Mononuclear cell (primary cell): ENCODE results near the gene ZNF512. TPM values are rescaled to one million over a fixed set of nuclear protein-coding genes. Genes with fewer than 3 reads are reported as not detected.
"Not testable (repeated sequence)": the region's sequence is repeated elsewhere in the genome, so short reads cannot be mapped to it uniquely, and the experiment has no call there.

Source experiments
- H3K27me3 ChIP-seq: 2 replicates; pipeline ENCODE4 v1.6.0; 2011; ENCODE audit warnings: low read length, control low read depth; ENCODE audit not compliant: insufficient read depth
- H3K4me1 ChIP-seq: 2 replicates; pipeline ENCODE4 v1.5.1; 2011; ENCODE audit warnings: mild to moderate bottlenecking, low read length, control low read depth; ENCODE audit not compliant: insufficient read depth
- H3K4me3 ChIP-seq: 2 replicates; pipeline ENCODE4 v1.5.1; 2011; ENCODE audit warnings: mild to moderate bottlenecking, low read length, moderate library complexity
- H3K9me3 ChIP-seq: 2 replicates; pipeline ENCODE4 v1.5.1; 2011; ENCODE audit warnings: low read depth, mild to moderate bottlenecking, control low read depth, low read length
- total RNA-seq: library from RNA; depleted of rRNA; stranded (reverse); fragments of >200 nt; gene quantifications from one replicate; pipeline ENCODE4 v1.2.3, GENCODE V29; 2012

The ZNF512 gene, protein sequence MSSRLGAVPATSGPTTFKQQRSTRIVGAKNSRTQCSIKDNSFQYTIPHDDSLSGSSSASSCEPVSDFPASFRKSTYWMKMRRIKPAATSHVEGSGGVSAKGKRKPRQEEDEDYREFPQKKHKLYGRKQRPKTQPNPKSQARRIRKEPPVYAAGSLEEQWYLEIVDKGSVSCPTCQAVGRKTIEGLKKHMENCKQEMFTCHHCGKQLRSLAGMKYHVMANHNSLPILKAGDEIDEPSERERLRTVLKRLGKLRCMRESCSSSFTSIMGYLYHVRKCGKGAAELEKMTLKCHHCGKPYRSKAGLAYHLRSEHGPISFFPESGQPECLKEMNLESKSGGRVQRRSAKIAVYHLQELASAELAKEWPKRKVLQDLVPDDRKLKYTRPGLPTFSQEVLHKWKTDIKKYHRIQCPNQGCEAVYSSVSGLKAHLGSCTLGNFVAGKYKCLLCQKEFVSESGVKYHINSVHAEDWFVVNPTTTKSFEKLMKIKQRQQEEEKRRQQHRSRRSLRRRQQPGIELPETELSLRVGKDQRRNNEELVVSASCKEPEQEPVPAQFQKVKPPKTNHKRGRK
- 12.8 TPM for total RNA-seq

DNA sequence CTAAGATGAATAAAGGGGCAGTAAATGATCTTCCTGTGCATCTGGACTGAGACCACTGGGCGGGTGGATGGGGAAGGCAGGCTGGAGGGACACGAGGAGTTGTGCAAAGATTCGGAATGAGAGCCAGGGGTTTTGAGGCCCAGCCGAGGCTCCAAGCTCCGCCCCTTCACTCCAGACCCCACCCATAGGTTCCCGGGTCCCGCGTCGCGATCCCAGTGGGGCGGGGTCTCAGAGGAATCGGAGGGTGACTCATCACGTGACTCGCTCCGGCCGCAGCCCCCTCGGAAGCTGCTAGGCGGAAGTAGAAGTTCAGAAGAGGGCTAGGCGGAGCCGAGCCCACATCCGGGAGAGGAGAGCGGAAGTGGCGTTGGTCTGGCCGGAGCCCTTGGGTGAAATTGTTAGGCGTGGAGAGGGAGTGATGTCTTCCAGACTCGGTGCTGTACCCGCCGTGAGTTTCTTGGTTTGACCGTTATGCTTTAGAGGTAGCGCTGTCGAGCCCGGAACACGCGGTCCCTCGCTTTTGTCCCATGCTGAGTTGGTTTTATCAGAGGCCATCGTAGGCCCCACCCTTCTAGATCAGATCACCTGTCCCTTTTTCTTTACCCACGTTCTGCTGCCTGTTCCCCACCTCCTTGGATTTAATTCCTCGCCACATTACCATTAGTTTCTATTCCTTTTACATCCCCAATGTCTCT is at the start of gene ZNF512:
Gene ZNF512, plus strand, starts transcription at position 348 of the 695 bp plus-strand sequence. Its CDS starts 71 bp downstream, at position 419.
- Histone ChIP-seq H3K27me3 (no peaks in the 10 kb centered on the region), H3K9me3 (no peaks in the 10 kb centered on the region), H3K4me3 (peak within 1 kb of the TSS; percentile 56), H3K4me1 (peaks cover 31% of the 10 kb centered on the region)

DNA sequence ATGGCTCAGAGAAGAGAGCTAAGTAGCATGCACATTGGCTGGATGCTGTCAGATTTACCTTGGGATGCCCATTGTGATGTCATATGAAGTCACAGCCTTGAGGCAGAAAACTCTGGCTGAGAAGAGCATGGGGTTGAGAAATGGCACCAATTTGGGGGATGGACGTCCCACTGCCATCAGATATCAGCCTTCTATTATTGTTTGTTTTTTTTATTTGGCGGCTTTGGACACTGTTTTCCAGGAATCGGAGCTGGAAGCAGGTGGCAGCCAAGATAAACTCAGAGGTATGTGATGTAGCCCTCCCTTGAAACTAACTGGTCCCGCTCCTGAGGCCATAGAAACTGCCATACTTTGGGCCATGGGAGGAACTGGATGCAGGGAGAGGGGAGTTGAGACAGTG is 45.6 kb upstream of the ZNF512 start:
- H3K9me3 ChIP-seq: no peaks in the 10 kb centered on the region
- no peaks in the 10 kb centered on the region for H3K4me1 ChIP-seq
- no peak overlapping the region for H3K4me3 ChIP-seq
- peaks cover 2% of the 10 kb centered on the region for H3K27me3 ChIP-seq

DNA sequence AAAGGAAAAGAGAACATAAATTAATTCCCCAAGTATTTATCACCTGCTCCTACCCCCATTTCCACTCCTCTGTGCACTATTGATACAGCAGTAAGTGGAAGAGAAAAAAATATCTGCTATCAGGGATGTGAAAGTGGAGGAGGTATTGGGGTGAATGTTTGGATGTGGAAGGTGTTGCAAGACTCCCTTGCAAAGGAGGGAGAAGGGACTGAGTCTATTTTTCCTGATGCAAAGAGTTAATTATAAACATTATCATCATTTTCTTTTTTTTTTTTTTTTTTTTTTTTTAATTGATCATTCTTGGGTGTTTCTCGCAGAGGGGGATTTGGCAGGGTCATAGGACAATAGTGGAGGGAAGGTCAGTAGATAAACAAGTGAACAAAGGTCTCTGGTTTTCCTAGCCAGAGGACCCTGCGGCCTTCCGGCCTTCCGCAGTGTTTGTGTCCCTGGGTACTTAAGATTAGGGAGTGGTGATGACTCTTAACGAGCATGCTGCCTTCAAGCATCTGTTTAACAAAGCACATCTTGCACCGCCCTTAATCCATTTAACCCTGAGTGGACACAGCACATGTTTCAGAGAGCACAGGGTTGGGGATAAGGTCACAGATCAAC is 43.9 kb upstream of the ZNF512 start:
- not testable (repeated sequence) for H3K4me3 ChIP-seq, H3K9me3 ChIP-seq, H3K27me3 ChIP-seq, H3K4me1 ChIP-seq

DNA sequence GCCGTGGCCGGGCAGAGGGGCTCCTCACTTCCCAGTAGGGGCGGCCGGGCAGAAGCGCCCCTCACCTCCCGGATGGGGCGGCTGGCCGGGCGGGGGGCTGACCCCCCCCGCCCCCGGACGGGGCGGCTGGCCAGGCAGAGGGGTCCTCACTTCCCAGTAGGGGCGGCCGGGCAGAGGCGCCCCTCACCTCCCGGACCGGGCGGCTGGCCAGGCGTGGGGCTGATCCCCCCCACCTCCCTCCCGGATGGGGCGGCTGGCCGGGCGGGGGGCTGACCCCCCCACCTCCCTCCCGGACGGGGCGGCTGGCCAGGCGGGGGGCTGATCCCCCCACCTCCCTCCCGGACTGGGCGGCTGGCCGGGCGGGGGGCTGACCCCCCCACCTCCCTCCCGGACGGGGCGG is 43.2 kb upstream of the ZNF512 start:
- H3K4me1 ChIP-seq, H3K9me3 ChIP-seq, H3K4me3 ChIP-seq, H3K27me3 ChIP-seq: not testable (repeated sequence)

DNA sequence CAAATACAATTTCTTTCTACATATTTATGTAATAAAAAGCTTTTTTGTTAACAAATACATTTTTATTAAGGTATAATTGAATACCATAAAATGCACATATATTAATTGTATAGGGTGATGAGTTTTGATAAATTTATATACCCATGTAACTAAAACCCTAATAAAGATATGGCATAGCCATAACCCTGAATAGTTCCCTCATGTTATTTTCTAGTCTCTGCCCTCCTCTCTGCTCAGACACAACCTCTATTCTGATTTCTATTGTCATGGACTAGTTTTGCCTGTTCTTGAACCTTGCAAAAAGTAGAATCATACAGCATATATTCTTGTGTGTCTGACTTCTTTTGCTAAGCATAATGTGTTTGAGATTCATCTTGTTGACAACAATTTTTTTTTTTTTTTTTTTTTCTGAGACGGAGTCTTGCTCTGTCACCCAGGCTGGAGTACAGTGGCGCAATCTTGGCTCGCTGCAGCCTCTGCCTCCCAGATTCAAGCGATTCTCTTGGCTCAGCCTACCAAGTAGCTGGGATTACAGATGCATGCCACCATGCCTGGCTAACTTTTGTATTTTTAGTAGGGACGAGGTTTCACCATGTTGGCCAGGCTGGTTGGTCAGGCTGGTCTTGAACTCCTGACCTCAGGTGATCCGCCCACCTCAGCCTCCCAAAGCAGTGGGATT is 38.6 kb upstream of the ZNF512 start:
- Histone ChIP-seq H3K9me3 (no peaks in the 10 kb centered on the region), H3K4me3 (no peak overlapping the region), H3K27me3 (no peaks in the 10 kb centered on the region), H3K4me1 (no peaks in the 10 kb centered on the region)

DNA sequence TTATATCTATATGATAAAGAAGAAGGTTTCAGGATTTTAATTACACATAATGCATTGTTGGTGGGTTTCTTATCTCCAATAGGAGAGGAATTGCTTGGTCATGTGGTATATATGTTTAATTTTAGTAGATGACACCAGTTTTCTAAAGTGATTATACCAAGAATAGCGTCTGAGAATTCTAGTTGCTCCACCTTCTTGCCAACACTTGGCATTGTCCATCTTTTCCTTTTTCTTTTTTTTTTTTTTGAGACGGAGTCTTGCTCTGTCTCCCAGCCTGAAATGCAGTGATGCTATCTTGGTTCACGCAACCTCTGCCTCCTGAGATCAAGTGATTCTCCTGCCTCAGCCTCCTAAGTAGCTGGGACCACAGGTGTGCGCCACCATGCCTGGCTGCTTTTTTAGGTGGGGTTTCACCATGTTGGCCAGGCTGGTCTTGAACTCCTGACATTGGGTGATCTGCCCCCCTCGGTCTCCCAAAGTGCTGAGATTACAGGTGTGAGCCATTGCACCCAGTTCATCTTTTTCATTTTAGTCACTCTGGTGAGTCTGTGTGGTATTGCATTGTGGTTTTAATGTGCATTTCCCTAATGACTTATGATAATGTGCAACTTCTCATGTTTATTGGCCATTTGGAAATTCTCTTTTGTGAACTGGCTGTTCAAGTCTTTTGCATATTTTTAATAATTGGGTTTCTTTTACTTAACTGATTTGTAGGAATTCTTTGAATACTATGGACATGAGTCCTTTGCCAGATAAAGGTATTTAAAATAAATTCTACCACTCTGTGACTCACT is 37.3 kb upstream of the ZNF512 start:
- Histone ChIP-seq H3K4me1 (no peaks in the 10 kb centered on the region), H3K9me3 (no peaks in the 10 kb centered on the region), H3K27me3 (no peaks in the 10 kb centered on the region), H3K4me3 (no peak overlapping the region)

DNA sequence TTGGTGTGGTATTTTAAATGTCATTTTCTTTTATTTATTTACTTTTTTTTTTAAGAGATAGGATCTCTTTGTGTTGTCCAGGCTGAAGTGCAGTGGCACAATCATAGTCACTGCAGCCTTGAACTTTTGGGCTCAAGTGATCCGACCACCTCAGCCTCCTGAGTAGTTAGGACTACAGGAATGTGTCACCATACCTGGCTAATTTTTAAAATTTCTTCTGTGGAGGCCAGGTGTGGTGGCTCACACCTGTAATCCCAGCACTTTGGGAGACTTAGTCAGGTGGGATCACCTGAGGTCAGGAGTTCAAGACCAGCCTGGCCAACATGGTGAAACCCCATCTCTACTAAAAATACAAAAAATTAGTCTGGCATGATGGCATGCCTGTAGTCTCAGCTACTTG is 33.5 kb upstream of the ZNF512 start:
- Histone ChIP-seq H3K4me3 (no peak overlapping the region), H3K4me1 (no peaks in the 10 kb centered on the region), H3K27me3 (no peaks in the 10 kb centered on the region), H3K9me3 (no peaks in the 10 kb centered on the region)

DNA sequence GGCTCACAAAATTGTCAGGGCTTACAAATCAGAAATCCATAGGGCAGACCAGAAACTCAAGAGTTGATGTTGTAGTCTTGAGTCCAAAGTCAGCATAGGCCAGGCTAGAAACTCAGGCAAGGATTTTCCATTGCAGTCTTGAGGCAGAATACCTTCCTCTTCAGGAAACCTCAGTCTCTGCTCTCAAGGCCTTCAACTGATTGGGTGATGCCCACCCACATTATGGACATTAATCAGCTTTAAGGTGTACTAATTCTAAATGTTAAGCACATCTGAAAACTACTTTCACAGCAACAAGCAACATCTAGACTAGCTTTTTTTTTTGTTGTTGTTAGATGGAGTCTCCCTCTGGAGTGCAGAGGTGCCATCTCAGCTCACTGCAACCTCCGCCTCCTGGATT is 31.3 kb upstream of the ZNF512 start:
- Histone ChIP-seq H3K9me3 (no peaks in the 10 kb centered on the region), H3K27me3 (no peaks in the 10 kb centered on the region), H3K4me3 (no peak overlapping the region), H3K4me1 (no peaks in the 10 kb centered on the region)

DNA sequence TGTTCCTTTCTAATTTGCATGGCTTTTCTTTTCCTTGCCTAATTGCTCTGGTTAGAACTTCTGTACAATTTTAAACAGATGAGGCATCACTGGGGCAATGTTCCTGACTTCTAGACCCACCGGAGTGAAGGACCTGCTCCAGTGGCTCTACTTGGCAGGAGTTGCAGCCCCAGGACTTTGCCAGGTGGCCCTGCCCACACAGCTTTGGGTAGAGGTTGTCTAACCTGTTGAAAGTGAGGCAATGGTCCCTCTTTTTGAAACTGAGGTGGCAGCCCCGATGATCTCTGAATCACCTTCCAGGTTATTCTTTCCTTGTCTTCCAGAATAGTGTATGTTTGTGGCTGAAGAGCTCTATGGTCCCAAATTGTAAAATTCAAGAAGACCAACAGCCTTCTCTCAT is 29.9 kb upstream of the ZNF512 start:
- no peaks in the 10 kb centered on the region for H3K9me3 ChIP-seq
- H3K4me3 ChIP-seq: no peak overlapping the region
- H3K27me3 ChIP-seq: no peaks in the 10 kb centered on the region
- H3K4me1 ChIP-seq: no peaks in the 10 kb centered on the region

DNA sequence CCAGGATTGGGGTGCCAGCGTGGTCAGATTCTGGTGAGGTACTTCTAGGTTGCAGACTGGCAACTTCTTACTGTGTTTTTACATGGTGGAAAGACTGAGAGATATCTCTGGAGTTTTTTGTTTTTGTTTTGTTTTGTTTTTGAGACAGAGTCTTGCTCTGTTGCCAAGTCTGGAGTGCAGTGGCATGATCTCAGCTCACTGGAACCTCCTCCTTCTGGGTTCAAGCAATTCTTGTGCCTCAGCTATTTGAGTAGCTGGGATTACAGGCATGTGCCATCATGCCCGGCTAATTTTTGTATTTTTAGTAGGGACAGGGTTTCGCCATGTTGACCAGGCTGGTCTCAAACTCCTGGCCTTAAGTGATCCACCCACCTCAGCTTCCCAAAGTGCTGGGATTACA is 28.4 kb upstream of the ZNF512 start:
- H3K4me3 ChIP-seq, H3K4me1 ChIP-seq, H3K27me3 ChIP-seq, H3K9me3 ChIP-seq: not testable (repeated sequence)

DNA sequence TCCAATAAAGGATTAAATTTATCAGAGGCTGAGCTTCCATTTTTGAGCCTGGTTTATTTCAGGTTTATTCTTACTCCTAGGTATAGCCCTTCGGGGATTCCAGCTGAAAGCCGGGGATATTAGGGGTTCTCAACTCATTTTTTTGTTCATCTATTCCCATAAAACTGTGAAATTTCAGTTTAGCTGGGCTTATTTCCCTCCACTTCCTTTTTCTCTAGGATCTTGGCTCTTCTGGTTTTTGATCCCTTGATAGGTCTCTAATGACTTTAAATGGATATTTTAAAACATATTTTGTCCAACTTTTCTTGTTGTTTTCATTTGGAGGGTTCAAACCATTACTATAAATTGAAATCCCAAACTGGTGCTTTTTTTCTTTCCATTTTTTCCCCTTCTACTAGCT is 23.6 kb upstream of the ZNF512 start:
- Histone ChIP-seq H3K4me3 (no peak overlapping the region), H3K9me3 (no peaks in the 10 kb centered on the region), H3K27me3 (peaks cover 1% of the 10 kb centered on the region), H3K4me1 (no peaks in the 10 kb centered on the region)

DNA sequence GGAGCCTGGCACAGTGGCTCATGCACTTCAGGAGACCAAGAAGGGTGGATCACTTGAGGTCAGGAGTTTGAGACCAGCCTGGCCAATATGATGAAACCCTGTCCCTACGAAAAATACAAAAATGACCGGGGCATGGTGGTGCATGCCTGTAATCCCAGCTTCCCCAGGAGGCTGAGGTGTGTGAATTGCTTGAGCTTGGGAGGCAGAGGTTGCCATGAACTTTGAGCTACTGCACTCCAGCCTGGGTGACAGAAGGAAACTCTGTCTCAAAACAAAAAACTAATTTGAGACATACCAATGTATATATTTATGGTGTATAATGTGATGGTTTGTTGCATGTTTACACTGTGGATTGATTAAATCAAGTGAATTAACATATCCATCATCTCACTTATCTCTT is 21.8 kb upstream of the ZNF512 start:
- Histone ChIP-seq H3K4me3 (no peak overlapping the region), H3K4me1 (no peaks in the 10 kb centered on the region), H3K27me3 (peaks cover 10% of the 10 kb centered on the region), H3K9me3 (no peaks in the 10 kb centered on the region)

DNA sequence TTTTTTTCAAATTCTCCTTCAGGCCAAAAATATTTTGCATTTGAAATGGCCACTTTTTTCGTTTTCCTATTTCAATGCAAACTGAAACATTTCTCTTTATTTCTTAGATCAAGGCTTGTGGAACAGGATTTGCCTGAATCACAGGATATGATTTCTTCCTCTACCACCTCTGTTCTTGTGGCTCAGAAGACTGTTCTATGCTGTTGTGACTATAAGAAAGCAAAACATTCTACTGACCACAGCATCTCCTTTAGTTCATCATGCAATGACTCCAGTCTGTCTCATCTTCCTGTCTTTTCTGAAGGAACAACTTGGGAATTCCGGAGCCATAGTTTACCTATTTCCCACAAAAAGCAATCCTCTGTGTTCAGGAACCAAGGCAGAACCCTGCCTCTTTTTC is 16.2 kb upstream of the ZNF512 start:
- no peak overlapping the region for H3K4me3 ChIP-seq
- H3K27me3 ChIP-seq: peaks cover 38% of the 10 kb centered on the region
- H3K9me3 ChIP-seq: no peaks in the 10 kb centered on the region
- peaks cover 3% of the 10 kb centered on the region for H3K4me1 ChIP-seq

DNA sequence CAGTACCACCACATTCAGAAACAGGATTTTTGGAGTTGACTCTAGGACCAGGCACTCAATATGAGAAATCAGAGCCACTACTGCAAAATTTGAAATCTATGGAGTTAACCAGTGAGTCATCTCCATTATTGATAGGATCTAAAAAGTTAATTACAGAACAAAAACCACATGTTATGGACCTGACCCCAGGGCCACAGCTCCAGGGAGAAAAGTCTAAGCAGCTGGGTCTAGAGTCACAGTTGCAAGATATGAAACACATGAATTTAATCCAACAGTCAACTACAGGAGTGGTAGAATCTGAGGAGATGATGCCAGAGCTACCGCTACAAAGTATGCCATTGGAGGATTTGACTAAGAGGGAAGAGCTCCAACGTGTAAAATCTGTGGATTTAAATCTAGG is 13.4 kb upstream of the ZNF512 start:
- Histone ChIP-seq H3K4me3 (no peak overlapping the region), H3K27me3 (peaks cover 36% of the 10 kb centered on the region), H3K4me1 (peaks cover 3% of the 10 kb centered on the region), H3K9me3 (peaks cover 6% of the 10 kb centered on the region)
